Measurements from ENCODE around the gene TLK1.

GRCh38 chr2:170965446-170966225 is 195.1 kb downstream of the TLK1 start:
- no peak for TF ChIP-seq POLR2A (IDR thresholded peaks at IDR 0.05; ENCODE audit: low read depth, low read length)
- TF ChIP-seq CTCF (IDR thresholded peaks at IDR 0.05; ENCODE audit: extremely low read depth in 1 of 2, insufficient read depth in 1 of 2, low read depth in 1 of 2, low read length in 2 of 2) = no peak
- no peak for TF ChIP-seq POLR2AphosphoS5 (IDR thresholded peaks at IDR 0.05; ENCODE audit: insufficient read depth, low read depth, low read length)
- TF ChIP-seq MAX (IDR thresholded peaks at IDR 0.05; ENCODE audit: insufficient read depth, insufficient read length) = no peak

Data from endothelial cell of umbilical vein (primary cell).